Measurements from ENCODE around the gene GSPT2. TPM values are rescaled to one million over a fixed set of nuclear protein-coding genes. Genes with fewer than 3 reads are reported as not detected.
A peak's percentile ranks its signal among the peaks of the same experiment; 100 is the strongest.

GSPT2 gene
- total and polyA plus RNA-seq, 3 donors from 2014 or later = 24.3 to 25.7 (median 25.0) TPM

DNA sequence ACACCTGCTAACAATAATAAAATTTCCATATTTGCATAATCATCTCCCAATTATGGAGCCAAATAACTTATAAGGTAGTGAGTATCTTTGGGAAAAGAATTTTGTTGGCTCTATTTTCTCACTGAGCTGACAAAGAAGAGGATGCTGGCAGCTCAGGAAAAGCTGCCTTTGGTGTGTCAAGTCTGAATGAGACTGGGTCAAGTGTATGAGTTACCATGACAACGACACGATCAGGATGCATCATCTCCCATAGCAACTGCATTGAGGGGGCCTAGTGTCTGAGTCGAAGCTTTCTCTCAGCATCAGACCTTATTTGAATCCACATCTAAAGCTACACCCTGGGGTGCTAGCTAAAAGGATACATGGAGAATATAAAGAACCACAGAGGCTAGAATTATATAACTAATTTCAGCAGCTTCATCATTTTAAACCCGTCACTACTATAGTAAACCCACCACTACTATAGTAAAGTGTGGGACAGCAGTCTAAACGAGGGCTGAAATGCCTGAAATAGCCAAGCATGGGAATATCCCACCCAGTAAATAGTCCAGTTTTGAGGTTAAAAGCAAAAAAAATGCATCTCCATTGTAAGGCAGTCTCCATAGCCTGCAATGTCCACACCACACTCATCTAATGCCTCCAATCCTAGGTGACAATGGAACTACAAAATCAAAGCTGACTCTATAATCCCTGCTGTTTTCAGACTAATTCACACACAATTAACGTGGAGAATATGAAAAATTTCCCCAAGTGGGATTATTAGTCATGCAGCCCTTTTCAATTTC lies 16.0 kb downstream of the GSPT2 start:
- 57 to 73% methylated on average over 6 of the region's 6 CpGs for WGBS, 2 donors
- no peaks in the 10 kb centered on the region for H3K36me3 ChIP-seq (ENCODE audit: low read depth, missing control alignments)
- H3K9me3 ChIP-seq = no peaks in the 10 kb centered on the region
- no peak for TF ChIP-seq CTCF (IDR thresholded peaks at IDR 0.05)
- TF ChIP-seq POLR2A (IDR thresholded peaks at IDR 0.05) = no peak
- no peak for DNase-seq
- intact Hi-C loops (cut with DNase I; ENCODE audit: low total_unique reads) = no loop called here
- H3K27me3 ChIP-seq = no peaks in the 10 kb centered on the region
- H3K4me1 ChIP-seq = no peaks in the 10 kb centered on the region
- no peak overlapping the region for H3K4me3 ChIP-seq
- H3K27ac ChIP-seq = no peak overlapping the region

DNA sequence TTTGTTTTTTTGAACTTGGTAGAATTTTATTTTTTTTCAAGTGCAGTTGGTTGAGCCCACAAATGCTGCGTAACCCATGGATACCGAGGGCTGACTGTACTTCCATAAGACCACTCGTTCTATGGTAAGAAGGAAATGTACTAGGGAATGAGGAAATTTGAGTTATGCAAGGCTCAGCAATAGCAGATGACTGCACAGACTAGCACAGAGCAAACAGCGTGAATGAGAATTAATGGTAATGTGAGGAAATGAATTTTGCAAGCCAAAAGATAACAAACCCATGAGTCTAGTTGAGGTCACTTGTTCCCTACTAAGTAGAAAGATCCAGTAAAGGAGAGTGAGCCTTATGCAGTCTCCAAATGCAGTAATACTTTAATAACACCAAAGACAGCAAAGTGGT lies 17.4 kb downstream of the GSPT2 start:
- H3K27me3 ChIP-seq = no peaks in the 10 kb centered on the region
- H3K27ac ChIP-seq = no peak overlapping the region
- H3K36me3 ChIP-seq (ENCODE audit: low read depth, missing control alignments) = no peaks in the 10 kb centered on the region
- no peak for DNase-seq
- 87 to 89% methylated on average over 3 to 4 of the region's 4 CpGs for WGBS, 2 donors
- H3K4me1 ChIP-seq = no peaks in the 10 kb centered on the region
- no peak for TF ChIP-seq CTCF (IDR thresholded peaks at IDR 0.05)
- TF ChIP-seq POLR2A (IDR thresholded peaks at IDR 0.05) = no peak
- no peak overlapping the region for H3K4me3 ChIP-seq
- intact Hi-C loops (cut with DNase I; ENCODE audit: low total_unique reads) = no loop called here
- H3K9me3 ChIP-seq = no peaks in the 10 kb centered on the region

GRCh38 chrX:51766546-51766945 lies 23.3 kb downstream of the GSPT2 start:
- Histone ChIP-seq H3K4me3 (no peak overlapping the region), H3K9me3 (no peaks in the 10 kb centered on the region), H3K27ac (no peak overlapping the region), H3K4me1 (no peaks in the 10 kb centered on the region), H3K36me3 (ENCODE audit: low read depth, missing control alignments) (no peaks in the 10 kb centered on the region), H3K27me3 (no peaks in the 10 kb centered on the region)
- TF ChIP-seq CTCF (IDR thresholded peaks at IDR 0.05) = no peak
- TF ChIP-seq POLR2A (IDR thresholded peaks at IDR 0.05) = no peak
- no peak for DNase-seq
- intact Hi-C loops (cut with DNase I; ENCODE audit: low total_unique reads) = no loop called here
- WGBS, 2 donors = 83 to 85% methylated on average over 1 to 5 of the region's 5 CpGs

GRCh38 chrX:51776851-51777250 lies 33.6 kb downstream of the GSPT2 start:
- H3K27ac ChIP-seq = no peak overlapping the region
- no peak overlapping the region for H3K4me3 ChIP-seq
- no peaks in the 10 kb centered on the region for H3K4me1 ChIP-seq
- H3K9me3 ChIP-seq = no peaks in the 10 kb centered on the region
- H3K27me3 ChIP-seq = no peaks in the 10 kb centered on the region
- intact Hi-C loops (cut with DNase I; ENCODE audit: low total_unique reads) = no loop called here
- TF ChIP-seq CTCF (IDR thresholded peaks at IDR 0.05) (no peak), POLR2A (IDR thresholded peaks at IDR 0.05) (no peak)
- WGBS, 2 donors = 33 to 54% methylated on average over 3 of the region's 3 CpGs
- DNase-seq = peak; percentile 77
- H3K36me3 ChIP-seq (ENCODE audit: low read depth, missing control alignments) = no peaks in the 10 kb centered on the region

- no peak overlapping the region for H3K4me3 ChIP-seq
- H3K27me3 ChIP-seq = no peaks in the 10 kb centered on the region
- DNase-seq = no peak
- intact Hi-C loops (cut with DNase I; ENCODE audit: low total_unique reads) = no loop called here
- no peak overlapping the region for H3K27ac ChIP-seq
- no peaks in the 10 kb centered on the region for H3K4me1 ChIP-seq
- H3K36me3 ChIP-seq (ENCODE audit: low read depth, missing control alignments) = no peaks in the 10 kb centered on the region
- WGBS, 2 donors = 82 to 86% methylated on average over 1 to 3 of the region's 3 CpGs
- no peak for TF ChIP-seq CTCF (IDR thresholded peaks at IDR 0.05)
- no peaks in the 10 kb centered on the region for H3K9me3 ChIP-seq
These were observed 36.1 kb downstream of the GSPT2 start for GRCh38 chrX:51779306-51779705.
